ENCODE measurements around the gene KLHL24.
"Not testable (repeated sequence)": the region's sequence is repeated elsewhere in the genome, so short reads cannot be mapped to it uniquely, and the experiment has no call there.

KLHL24 gene

DNA sequence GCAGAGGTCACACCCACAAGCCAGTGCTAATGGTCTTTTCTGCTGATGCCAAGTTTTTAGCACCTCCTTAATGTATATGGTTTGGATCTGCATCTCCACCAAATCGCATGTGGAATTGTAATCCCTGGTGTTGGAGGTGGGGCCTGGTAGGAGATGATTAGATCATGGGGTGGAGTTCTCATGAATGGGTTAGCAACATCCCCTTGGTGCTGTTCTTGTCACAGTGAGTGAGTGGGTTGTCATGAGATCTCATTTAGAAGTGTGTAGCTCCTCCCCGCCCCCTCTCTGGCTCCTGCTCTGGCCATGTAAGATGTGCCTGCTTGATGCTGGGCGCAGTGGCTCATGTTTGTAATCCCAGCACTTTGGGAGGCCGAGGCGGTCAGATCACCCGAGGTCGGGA is 42.6 kb upstream of the KLHL24 start:
- TF ChIP-seq POLR2A (IDR thresholded peaks at IDR 0.05; ENCODE audit: extremely low read depth, insufficient read length) (no peak), MYC (IDR thresholded peaks at IDR 0.05; ENCODE audit: low read depth, low read length) (no peak)
- TF ChIP-seq, protein P1, sequence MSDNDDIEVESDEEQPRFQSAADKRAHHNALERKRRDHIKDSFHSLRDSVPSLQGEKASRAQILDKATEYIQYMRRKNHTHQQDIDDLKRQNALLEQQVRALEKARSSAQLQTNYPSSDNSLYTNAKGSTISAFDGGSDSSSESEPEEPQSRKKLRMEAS (IDR thresholded peaks at IDR 0.05; ENCODE audit: low read depth, low read length), result no peak
- TF ChIP-seq, protein P2, sequence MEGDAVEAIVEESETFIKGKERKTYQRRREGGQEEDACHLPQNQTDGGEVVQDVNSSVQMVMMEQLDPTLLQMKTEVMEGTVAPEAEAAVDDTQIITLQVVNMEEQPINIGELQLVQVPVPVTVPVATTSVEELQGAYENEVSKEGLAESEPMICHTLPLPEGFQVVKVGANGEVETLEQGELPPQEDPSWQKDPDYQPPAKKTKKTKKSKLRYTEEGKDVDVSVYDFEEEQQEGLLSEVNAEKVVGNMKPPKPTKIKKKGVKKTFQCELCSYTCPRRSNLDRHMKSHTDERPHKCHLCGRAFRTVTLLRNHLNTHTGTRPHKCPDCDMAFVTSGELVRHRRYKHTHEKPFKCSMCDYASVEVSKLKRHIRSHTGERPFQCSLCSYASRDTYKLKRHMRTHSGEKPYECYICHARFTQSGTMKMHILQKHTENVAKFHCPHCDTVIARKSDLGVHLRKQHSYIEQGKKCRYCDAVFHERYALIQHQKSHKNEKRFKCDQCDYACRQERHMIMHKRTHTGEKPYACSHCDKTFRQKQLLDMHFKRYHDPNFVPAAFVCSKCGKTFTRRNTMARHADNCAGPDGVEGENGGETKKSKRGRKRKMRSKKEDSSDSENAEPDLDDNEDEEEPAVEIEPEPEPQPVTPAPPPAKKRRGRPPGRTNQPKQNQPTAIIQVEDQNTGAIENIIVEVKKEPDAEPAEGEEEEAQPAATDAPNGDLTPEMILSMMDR (IDR thresholded peaks at IDR 0.05; ENCODE audit: low read depth, low read length), result no peak
- DNase-seq (ENCODE audit: low read depth), result no peak
- no peak overlapping the region for H3K4me3 ChIP-seq (ENCODE audit: low read depth, low read length)

DNA sequence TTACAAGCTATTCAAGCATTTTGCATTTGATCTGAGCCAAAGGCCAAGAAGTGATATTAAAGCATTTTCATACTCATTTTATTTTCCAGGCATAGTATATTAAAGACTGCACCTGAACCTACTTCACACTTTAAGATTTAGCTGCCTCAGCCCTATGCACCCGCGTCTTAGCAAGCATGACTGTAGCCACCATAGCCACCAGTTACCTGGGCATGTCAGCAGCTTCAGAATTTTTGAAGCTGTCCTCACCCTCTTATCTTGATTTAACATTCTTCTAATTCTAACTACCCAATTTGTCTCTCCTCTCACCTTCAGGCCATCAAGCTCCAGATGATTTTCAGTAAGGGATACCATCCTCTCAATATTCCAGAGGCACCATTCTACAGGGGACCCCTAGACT is 40.8 kb upstream of the KLHL24 start:
- H3K4me3 ChIP-seq (ENCODE audit: low read depth, low read length), result no peak overlapping the region
- no peak for DNase-seq (ENCODE audit: low read depth)
- TF ChIP-seq, protein P2 (IDR thresholded peaks at IDR 0.05; ENCODE audit: low read depth, low read length), result no peak

DNA sequence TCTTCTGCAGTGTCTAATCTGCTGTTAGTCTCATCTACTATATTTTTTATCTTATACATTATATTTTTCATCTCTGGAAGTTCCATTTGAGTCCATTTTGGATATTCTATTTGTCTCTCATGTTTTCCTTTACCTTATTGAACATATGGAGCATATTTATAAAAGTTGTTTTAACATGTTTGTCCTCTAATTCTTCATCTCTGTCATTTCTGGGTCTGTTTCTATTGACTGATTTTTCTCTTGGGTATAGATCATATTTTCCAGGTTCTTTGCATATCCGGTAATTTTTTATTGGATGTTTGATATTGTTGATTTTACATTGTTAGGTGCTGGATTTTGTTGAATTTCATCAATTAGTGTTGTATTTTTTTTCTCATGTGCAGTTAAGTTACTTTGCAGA is 37.5 kb upstream of the KLHL24 start:
- H3K4me3 ChIP-seq (ENCODE audit: low read depth, low read length), result no peak overlapping the region
- TF ChIP-seq POLR2A (IDR thresholded peaks at IDR 0.05; ENCODE audit: extremely low read depth, insufficient read length) (no peak), MYC (IDR thresholded peaks at IDR 0.05; ENCODE audit: low read depth, low read length) (no peak)
- TF ChIP-seq, protein P2 (IDR thresholded peaks at IDR 0.05; ENCODE audit: low read depth, low read length), result no peak
- TF ChIP-seq, protein P1 (IDR thresholded peaks at IDR 0.05; ENCODE audit: low read depth, low read length), result no peak
- no peak for DNase-seq (ENCODE audit: low read depth)

- not testable (repeated sequence) for DNase-seq (ENCODE audit: low read depth); H3K4me3 ChIP-seq (ENCODE audit: low read depth, low read length)
Measured at GRCh38 chr3:183611326-183611725, 24.1 kb upstream of the KLHL24 start.

DNA sequence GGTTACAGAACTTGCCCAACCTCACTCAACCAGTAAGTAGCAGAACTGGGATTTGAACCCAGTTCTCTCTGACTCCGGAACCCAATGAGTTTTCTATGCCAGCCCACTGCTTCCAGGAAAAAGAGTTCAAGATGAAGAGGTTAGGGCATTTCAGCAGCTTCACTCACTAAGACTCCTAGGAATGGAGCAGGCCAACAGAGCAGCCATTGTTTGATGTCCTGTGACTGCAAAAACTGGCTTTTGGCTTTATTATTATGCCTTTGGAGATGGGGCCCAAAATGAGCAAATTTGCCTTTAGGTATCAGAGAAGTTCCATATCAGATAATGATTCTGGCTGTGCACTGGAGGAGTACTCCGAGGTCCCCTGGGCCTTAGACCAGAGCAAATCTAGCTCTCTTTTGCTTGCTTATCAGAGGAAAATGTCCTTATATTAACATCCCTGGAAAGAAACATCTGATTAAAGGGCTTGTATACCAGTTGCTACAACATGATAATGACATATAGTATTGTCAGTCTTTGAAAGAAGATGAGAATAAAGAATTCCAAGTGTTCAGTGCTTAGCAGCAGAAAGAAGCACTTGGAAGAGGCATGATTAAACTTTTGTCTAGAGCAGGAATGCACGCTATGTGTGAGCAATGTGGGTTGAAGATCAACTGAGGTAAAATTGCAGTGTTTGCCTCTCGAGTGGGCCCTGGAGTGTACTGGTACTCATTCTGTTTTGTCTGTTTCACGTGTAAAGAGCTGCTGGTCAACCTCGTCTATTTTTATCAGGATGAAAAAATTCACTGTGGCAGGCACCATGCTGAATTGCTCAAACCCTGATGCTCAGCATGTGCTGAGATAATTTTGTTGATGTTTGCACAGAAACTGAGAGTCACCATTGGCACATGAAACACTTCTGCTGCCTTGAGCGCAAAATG is 21.8 kb upstream of the KLHL24 start:
- H3K4me3 ChIP-seq (ENCODE audit: low read depth, low read length), result no peak overlapping the region
- TF ChIP-seq MYC (IDR thresholded peaks at IDR 0.05; ENCODE audit: low read depth, low read length) (no peak), POLR2A (IDR thresholded peaks at IDR 0.05; ENCODE audit: extremely low read depth, insufficient read length) (no peak)
- TF ChIP-seq, protein P2 (IDR thresholded peaks at IDR 0.05; ENCODE audit: low read depth, low read length), result no peak
- TF ChIP-seq, protein P1 (IDR thresholded peaks at IDR 0.05; ENCODE audit: low read depth, low read length), result no peak
- DNase-seq (ENCODE audit: low read depth), result no peak

DNA sequence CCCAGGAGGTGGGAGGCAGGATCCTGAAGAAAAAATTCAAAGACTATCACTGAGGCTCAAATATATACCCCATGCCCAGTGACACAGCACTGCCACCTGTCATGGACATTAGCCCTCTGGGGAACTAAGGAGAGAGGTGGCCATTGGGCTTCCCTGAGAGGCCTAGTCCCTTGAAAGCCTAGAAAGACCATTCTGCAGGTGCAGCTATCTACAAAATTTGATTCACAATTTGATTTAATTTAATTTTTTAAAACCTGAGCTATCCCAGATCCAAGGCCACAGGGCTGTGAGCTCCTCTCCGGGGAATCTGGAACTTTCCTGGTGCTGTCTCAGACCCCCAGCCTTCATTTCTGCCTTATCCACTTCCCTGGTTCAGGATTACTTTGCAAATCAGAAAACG is 16.9 kb upstream of the KLHL24 start:
- H3K4me3 ChIP-seq (ENCODE audit: low read depth, low read length), result no peak overlapping the region
- TF ChIP-seq, protein P2 (IDR thresholded peaks at IDR 0.05; ENCODE audit: low read depth, low read length), result no peak
- TF ChIP-seq POLR2A (IDR thresholded peaks at IDR 0.05; ENCODE audit: extremely low read depth, insufficient read length) (no peak), MYC (IDR thresholded peaks at IDR 0.05; ENCODE audit: low read depth, low read length) (no peak)
- TF ChIP-seq, protein P1 (IDR thresholded peaks at IDR 0.05; ENCODE audit: low read depth, low read length), result no peak
- DNase-seq (ENCODE audit: low read depth), result no peak

Measured in NB4 (cell line).